ENCODE results near the gene AGO3.
"Not testable (repeated sequence)": the region's sequence is repeated elsewhere in the genome, so short reads cannot be mapped to it uniquely, and the experiment has no call there.

GRCh38 chr1:35972631-35973030 is 41.7 kb downstream of the AGO3 start:
- not testable (repeated sequence) for TF ChIP-seq CTCF (conservative IDR thresholded peaks at IDR 0.05; ENCODE audit: low read depth in 2 of 2); EZH2 (IDR thresholded peaks at IDR 0.05; ENCODE audit: low read depth, unreplicated experiment); EZH2phosphoT487 (IDR thresholded peaks at IDR 0.05; ENCODE audit: unreplicated experiment); POLR2AphosphoS5 (IDR thresholded peaks at IDR 0.05; ENCODE audit: low read depth); REST (IDR thresholded peaks at IDR 0.05; ENCODE audit: unreplicated experiment); JUNB (IDR thresholded peaks at IDR 0.05; ENCODE audit: unreplicated experiment); STAT1 (IDR thresholded peaks at IDR 0.05; ENCODE audit: unreplicated experiment); ZNF331 (CRISPR knock-in tag; IDR thresholded peaks at IDR 0.05; ENCODE audit: low read depth); CREB1 (CRISPR knock-in tag; IDR thresholded peaks at IDR 0.05; ENCODE audit: low read depth); ZNF114 (CRISPR knock-in tag; IDR thresholded peaks at IDR 0.05)
- TF ChIP-seq, protein P1, sequence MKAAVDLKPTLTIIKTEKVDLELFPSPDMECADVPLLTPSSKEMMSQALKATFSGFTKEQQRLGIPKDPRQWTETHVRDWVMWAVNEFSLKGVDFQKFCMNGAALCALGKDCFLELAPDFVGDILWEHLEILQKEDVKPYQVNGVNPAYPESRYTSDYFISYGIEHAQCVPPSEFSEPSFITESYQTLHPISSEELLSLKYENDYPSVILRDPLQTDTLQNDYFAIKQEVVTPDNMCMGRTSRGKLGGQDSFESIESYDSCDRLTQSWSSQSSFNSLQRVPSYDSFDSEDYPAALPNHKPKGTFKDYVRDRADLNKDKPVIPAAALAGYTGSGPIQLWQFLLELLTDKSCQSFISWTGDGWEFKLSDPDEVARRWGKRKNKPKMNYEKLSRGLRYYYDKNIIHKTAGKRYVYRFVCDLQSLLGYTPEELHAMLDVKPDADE (IDR thresholded peaks at IDR 0.05): not testable (repeated sequence)
